Thymus (tissue), 11 donors: ENCODE data around the gene SSUH2. TPM values are rescaled to one million over a fixed set of nuclear protein-coding genes. Genes with fewer than 3 reads are reported as not detected.
"Not testable (repeated sequence)": the region's sequence is repeated elsewhere in the genome, so short reads cannot be mapped to it uniquely, and the experiment has no call there.

Experiments
- DNase-seq, 9 donors: peaks; one replicate each; pipeline ENCODE4 v3.0.0-alpha.2; 2013; ENCODE audit warnings: low spot score in 9 of 9, low read depth in 6 of 9, missing footprints in 1 of 9
- H3K27ac ChIP-seq, 2 donors: one replicate each; pipeline ENCODE4 v1.5.1; 2013; ENCODE audit warnings: control low read depth in 1 of 2, low read depth in 1 of 2, low read length in 1 of 2, mild to moderate bottlenecking in 1 of 2, moderate library complexity in 1 of 2
- H3K27me3 ChIP-seq, 2 donors: one replicate each; pipeline ENCODE4 v1.5.1; 2013; ENCODE audit warnings: low read length in 1 of 2; ENCODE audit not compliant: control insufficient read depth in 2 of 2, insufficient read depth in 1 of 2
- H3K36me3 ChIP-seq, 2 donors: one replicate each; pipeline ENCODE4 v1.5.1; 2013; ENCODE audit warnings: low read length in 1 of 2, mild to moderate bottlenecking in 1 of 2, moderate library complexity in 1 of 2; ENCODE audit not compliant: control insufficient read depth in 2 of 2, insufficient read depth in 2 of 2
- H3K4me1 ChIP-seq, 2 donors: one replicate each; pipeline ENCODE4 v1.5.1; 2013; ENCODE audit warnings: low read length in 2 of 2; ENCODE audit not compliant: control insufficient read depth in 2 of 2, insufficient read depth in 2 of 2
- H3K4me3 ChIP-seq, 2 donors: one replicate each; pipeline ENCODE4 v1.5.1; 2013; ENCODE audit warnings: low read length in 2 of 2, control low read depth in 1 of 2, mild to moderate bottlenecking in 1 of 2
- H3K9me3 ChIP-seq, 2 donors: one replicate each; pipeline ENCODE4 v1.5.1; 2013; ENCODE audit warnings: low read length in 1 of 2, mild to moderate bottlenecking in 1 of 2; ENCODE audit not compliant: control insufficient read depth in 2 of 2, insufficient read depth in 1 of 2
- WGBS: extraction: QIAGEN DNeasy Blood & Tissue Kit; methylation state at CpG from one replicate; pipeline ENCODE4 v1.1.7; 2013; 5-methylcytosine and 5-hydroxymethylcytosine counted together
- polyA plus RNA-seq: library from polyadenylated mRNA; stranded (reverse); fragments of 200-250 nt; gene quantifications from one replicate; pipeline ENCODE4 v1.2.3, GENCODE V29; 2013
- total RNA-seq: library from RNA; stranded (reverse); fragments of 120-200 nt; gene quantifications from one replicate; pipeline ENCODE4 v1.2.4, GENCODE V29; 2013
- donor health status: healthy.

SSUH2 gene
- total and polyA plus RNA-seq, 2 donors = 0.47 to 1.0 TPM

DNA sequence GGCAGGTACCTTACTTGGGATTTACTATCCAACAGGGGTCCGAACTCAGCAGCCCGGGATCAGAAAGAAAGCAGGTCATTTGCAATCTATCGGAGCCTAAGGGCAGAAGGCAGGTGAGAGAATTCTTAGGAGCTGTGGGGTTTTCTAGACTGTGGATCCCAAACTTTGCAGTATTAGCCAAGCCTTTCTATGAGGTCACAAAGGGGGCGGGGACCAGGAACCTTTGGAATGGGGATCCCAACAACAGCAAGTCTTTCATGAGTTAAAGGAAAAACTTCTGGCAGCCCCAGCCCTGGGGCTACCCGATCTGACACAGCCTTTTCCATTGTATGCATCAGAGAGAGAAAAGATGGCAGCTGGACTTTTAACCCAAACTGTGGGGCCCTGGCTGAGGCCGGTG, 32.7 kb upstream of the SSUH2 start:
- not testable (repeated sequence) for H3K27ac ChIP-seq, H3K36me3 ChIP-seq, DNase-seq, H3K4me3 ChIP-seq, H3K4me1 ChIP-seq, H3K9me3 ChIP-seq
- WGBS = 96% methylated on average over 6 of the region's 6 CpGs
- peaks cover 0 to 21% of the 10 kb centered on the region in 2 donors for H3K27me3 ChIP-seq

DNA sequence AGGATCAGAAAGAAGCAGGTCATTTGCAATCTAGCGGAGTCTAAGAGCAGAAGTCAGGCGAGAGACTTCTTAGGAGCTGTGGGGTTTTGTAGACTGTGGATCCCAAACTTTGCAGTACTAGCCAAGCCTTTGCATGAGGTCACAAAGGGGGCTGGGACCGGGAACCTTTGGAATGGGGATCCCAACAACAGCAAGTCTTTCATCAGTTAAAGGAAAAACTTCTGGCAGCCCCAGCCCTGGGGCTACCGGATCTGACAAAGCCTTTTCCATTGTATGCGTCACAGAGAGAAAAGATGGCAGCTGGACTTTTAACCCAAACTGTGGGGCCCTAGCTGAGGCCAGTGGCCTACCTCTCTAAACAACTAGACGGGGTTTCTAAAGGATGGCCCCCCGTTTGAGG, 31.0 kb upstream of the SSUH2 start:
- peaks cover 0 to 14% of the 10 kb centered on the region in 2 donors for H3K27me3 ChIP-seq
- H3K4me1 ChIP-seq, H3K4me3 ChIP-seq, H3K27ac ChIP-seq, DNase-seq, H3K36me3 ChIP-seq, H3K9me3 ChIP-seq: not testable (repeated sequence)
- WGBS = 96% methylated on average over 7 of the region's 7 CpGs

DNA sequence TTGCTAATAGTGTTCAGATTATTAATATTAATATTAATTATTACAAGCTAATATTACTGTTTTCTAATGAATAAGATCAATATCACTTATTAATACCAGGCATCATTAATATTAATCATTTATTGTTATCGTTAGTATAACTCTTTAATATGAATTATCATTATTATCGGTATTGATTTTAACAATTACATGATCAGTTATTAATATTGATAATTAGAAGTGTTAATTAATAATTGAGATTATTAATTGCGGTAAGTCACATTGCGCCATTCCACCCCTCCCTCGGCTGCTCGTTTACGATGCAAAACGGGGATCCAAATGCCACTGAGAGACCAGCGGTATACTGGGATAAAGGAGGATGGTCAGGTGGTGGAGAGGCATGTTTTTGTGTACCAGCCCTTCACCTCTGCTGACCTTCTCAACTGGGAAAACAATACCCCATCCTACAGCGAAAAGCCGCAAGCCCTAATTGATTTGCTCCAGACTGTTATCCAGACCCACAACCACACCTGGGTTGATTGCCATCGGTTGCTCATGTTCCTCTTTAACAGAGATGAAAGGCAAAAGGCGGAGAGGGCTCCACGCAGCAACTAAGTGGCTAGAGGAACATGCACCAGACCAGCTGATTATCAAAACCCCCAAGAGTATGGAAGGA, 28.6 kb upstream of the SSUH2 start:
- H3K27ac ChIP-seq = no peak overlapping the region
- H3K36me3 ChIP-seq = no peaks in the 10 kb centered on the region
- peaks cover 0 to 3% of the 10 kb centered on the region in 2 donors for H3K9me3 ChIP-seq
- WGBS = 97% methylated on average over 14 of the region's 14 CpGs
- no peak for DNase-seq
- H3K4me3 ChIP-seq = no peak overlapping the region
- peaks cover 0 to under 1% of the 10 kb centered on the region in 2 donors for H3K27me3 ChIP-seq
- no peaks in the 10 kb centered on the region for H3K4me1 ChIP-seq

DNA sequence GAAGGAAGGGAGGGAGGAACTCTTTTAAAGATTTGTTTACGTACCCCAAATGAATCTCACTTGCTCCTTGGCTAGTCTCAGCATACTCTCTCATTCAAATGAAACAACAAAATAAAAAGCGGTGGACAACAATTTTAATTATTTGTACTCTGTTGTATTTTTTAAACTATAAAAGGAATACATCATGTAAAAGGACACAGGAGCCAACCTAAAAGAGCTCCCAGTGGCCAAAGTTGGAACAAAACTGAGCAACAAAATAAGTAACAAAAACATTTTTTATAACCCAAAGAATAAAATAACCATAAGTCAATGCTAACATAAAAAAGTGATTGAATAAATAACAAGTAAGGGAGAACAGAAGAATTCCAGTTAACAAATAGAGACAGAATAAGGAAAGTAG, 24.4 kb upstream of the SSUH2 start:
- H3K36me3 ChIP-seq = no peaks in the 10 kb centered on the region
- H3K27ac ChIP-seq = no peak overlapping the region
- no peak overlapping the region for H3K4me3 ChIP-seq
- peaks cover 0 to 5% of the 10 kb centered on the region in 2 donors for H3K9me3 ChIP-seq
- no peak for DNase-seq
- H3K4me1 ChIP-seq = no peaks in the 10 kb centered on the region
- 94% methylated on average over 2 of the region's 2 CpGs for WGBS
- H3K27me3 ChIP-seq = no peaks in the 10 kb centered on the region

DNA sequence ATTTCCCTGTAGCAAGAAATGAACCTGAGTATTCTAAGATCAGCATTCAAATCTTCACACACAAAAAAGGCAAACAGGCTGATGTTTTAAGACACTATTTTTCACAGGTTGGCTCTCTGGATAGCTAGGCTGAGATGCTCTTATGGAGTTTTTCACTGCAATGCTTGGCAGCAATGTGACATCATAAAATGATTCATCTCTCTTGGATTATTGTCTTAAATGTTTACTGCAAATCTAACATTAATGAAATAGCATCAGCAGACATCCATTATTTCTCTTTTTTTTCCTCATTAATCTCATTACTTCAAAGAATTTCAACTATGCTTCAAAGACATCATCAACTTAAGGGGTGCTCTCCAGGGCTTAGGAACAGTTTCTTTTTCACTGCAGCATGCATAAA, 23.6 kb upstream of the SSUH2 start:
- Histone ChIP-seq H3K36me3 (no peaks in the 10 kb centered on the region), H3K9me3 (peaks cover 0 to 3% of the 10 kb centered on the region in 2 donors), H3K4me3 (no peak overlapping the region), H3K27me3 (no peaks in the 10 kb centered on the region), H3K27ac (no peak overlapping the region), H3K4me1 (no peaks in the 10 kb centered on the region)
- DNase-seq = no peak

DNA sequence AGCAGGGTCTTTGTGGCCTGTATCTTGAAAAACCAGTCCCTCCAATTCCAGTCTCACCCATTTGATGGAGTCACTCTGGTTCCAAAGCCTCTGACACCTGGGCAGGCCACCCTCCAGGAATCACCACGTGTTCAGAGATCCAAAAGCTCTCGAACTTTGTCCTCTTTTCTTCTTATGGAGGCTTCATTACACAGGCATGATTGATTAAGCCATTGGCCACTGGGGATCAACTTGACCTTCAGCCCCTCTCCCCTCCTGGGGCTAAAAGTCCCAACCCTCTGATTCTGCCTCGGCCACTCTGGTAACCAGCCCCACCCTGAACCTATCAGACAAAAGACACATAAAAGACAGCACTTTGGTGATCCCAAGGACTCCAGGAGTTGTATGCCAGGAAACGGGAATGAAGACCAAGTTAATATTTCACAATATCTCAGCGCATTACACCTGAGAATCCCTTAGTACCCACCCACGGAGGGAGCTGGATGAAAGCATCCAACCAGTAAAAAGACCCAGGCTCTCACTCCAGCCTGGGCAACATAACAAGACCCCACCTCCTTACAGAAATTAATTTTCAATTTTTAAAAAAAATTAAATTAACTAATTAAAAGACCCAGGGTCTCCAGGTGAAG, 23.0 kb upstream of the SSUH2 start:
- no peak overlapping the region for H3K27ac ChIP-seq

DNA sequence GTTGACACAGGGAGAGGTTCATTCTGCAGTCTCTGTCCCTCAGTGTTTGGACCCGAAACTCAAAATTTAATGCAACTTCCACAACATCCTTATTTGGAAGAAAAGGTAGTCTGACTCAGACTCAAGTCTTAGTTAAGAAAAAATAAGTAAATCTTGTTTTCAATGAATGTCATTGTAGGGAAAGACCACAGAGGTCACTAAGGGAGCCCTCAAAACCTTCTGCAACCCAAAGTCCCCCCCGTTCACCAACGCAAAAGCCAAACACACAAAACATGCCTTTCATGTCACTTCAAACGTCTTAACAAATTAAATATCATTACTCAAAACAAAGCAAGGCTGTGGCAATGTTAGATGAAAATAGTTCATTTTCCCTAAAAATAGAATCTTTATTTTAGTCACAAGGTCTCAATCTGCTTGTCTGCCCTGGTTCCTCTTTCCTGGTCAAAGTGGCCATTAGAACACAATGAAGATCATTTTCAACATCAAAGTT, 20.9 kb upstream of the SSUH2 start:
- no peak overlapping the region for H3K4me3 ChIP-seq
- no peak overlapping the region for H3K27ac ChIP-seq

More for the DNA sequence above, 23.0 kb upstream of the SSUH2 start:
- no peak overlapping the region for H3K4me3 ChIP-seq
- H3K36me3 ChIP-seq = no peaks in the 10 kb centered on the region
- no peak for DNase-seq
- WGBS = 96% methylated on average over 6 of the region's 6 CpGs
- peaks cover 0 to 3% of the 10 kb centered on the region in 2 donors for H3K9me3 ChIP-seq
- no peaks in the 10 kb centered on the region for H3K4me1 ChIP-seq
- no peaks in the 10 kb centered on the region for H3K27me3 ChIP-seq

DNA sequence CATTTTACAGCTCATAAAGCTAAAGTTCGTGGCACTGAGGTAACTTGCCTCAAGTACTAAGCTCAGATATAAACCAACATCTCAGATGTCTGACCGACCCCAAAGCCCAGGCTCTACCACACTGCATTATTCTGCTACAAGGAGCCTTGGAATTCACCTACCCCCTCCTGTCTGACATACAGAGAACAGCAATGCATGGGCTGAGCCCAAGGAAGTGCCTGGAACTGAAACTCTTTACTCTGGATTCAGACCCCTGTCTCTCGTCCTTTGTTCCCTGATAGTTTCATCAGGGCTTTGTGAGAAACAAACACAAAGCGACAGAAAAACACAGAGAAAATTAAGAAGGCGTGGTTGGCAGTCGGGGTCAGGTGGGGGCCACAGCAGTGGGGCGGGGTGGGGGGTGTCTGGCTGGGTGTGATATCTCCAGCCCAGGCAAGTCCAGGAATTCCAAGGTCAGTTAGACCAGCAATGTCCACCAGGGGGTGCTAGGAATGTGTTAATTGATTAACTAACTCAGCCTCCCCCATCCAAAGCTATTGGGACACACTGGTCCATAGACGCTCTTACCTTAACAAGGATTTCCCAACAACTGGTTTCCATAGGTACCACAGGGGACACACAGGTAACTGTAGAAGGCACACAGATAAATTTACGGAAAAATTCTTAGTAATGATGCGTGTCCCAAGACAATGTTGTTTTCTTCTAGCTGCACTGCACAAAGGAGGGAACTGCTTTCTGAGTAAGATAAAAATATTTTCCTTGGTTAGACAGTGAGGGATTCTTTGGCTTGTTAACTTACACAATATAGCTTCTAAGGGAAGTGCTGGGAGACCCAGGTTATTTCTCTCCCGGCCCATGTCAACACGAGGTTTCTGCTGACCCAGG, 18.8 kb upstream of the SSUH2 start:
- Histone ChIP-seq H3K27ac (peak overlapping the region in 1 of 2 donors; percentile 11), H3K9me3 (peaks cover 0 to 3% of the 10 kb centered on the region in 2 donors), H3K27me3 (peaks cover 0 to under 1% of the 10 kb centered on the region in 2 donors), H3K36me3 (no peaks in the 10 kb centered on the region), H3K4me1 (peaks cover 0 to 5% of the 10 kb centered on the region in 2 donors), H3K4me3 (no peak overlapping the region)
- DNase-seq = peak in 6 of 9 donors; percentile 4 to 44 (median 12)
- WGBS = 80% methylated on average over 12 of the region's 12 CpGs

More for the DNA sequence above, 20.9 kb upstream of the SSUH2 start:
- 22% methylated on average over 4 of the region's 4 CpGs for WGBS
- Histone ChIP-seq H3K9me3 (peaks cover 0 to 3% of the 10 kb centered on the region in 2 donors), H3K36me3 (no peaks in the 10 kb centered on the region), H3K27me3 (no peaks in the 10 kb centered on the region), H3K4me1 (no peaks in the 10 kb centered on the region)
- DNase-seq = no peak

DNA sequence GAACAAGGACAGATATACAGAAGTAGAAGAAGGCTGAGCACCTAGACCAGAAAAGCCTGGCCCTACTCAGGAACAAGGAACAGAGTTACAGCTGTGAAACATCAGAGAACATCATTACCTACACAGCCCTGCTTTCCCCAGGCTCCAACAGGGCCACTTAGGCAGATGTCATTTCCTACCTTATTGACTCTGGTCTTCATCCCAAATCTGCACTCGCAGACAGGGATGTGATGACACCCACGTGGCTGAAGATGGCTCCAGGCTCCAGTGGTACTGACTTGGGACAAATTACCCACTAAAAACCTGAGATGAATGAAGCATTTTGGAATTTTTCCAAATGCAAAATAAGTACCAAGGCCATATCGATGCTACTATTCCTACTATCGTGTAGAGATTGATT, 18.0 kb upstream of the SSUH2 start:
- Histone ChIP-seq H3K4me3 (no peak overlapping the region), H3K27me3 (peaks cover 0 to 6% of the 10 kb centered on the region in 2 donors), H3K9me3 (peaks cover 0 to 3% of the 10 kb centered on the region in 2 donors), H3K4me1 (peaks cover 0 to 5% of the 10 kb centered on the region in 2 donors), H3K27ac (no peak overlapping the region), H3K36me3 (no peaks in the 10 kb centered on the region)
- WGBS = 91% methylated on average over 4 of the region's 4 CpGs
- no peak for DNase-seq
